ENCODE results near the gene ALK.
"Not testable (repeated sequence)": the region's sequence is repeated elsewhere in the genome, so short reads cannot be mapped to it uniquely, and the experiment has no call there.

The ALK gene

GRCh38 chr2:29273685-29274611 lies 647.4 kb downstream of the ALK start:
- H3K36me3 Mint-ChIP-seq: no peaks in the 10 kb centered on the region
- H3K4me3 Mint-ChIP-seq: no peak overlapping the region
- no peaks in the 10 kb centered on the region for H3K4me1 Mint-ChIP-seq (ENCODE audit: low read depth)
- no peaks in the 10 kb centered on the region for H3K9me3 Mint-ChIP-seq (ENCODE audit: low read depth)
- H3K27ac Mint-ChIP-seq: no peak overlapping the region
- peaks cover 12% of the 10 kb centered on the region for H3K27me3 Mint-ChIP-seq

- H3K4me3 Mint-ChIP-seq: no peak overlapping the region
- no peak overlapping the region for H3K27ac Mint-ChIP-seq
- no peaks in the 10 kb centered on the region for H3K36me3 Mint-ChIP-seq
- H3K27me3 Mint-ChIP-seq: peaks cover 11% of the 10 kb centered on the region
- no peaks in the 10 kb centered on the region for H3K9me3 Mint-ChIP-seq (ENCODE audit: low read depth)
- no peaks in the 10 kb centered on the region for H3K4me1 Mint-ChIP-seq (ENCODE audit: low read depth)
These were observed 648.2 kb downstream of the ALK start for GRCh38 chr2:29273004-29273684.

- no peak overlapping the region for H3K4me3 Mint-ChIP-seq
- no peaks in the 10 kb centered on the region for H3K36me3 Mint-ChIP-seq
- H3K27me3 Mint-ChIP-seq: peaks cover 6% of the 10 kb centered on the region
- H3K9me3 Mint-ChIP-seq (ENCODE audit: low read depth): no peaks in the 10 kb centered on the region
- no peak overlapping the region for H3K27ac Mint-ChIP-seq
- no peaks in the 10 kb centered on the region for H3K4me1 Mint-ChIP-seq (ENCODE audit: low read depth)
These were observed 649.1 kb downstream of the ALK start for GRCh38 chr2:29272311-29272710.

- H3K9me3 Mint-ChIP-seq (ENCODE audit: low read depth): no peaks in the 10 kb centered on the region
These were observed 650.7 kb downstream of the ALK start for GRCh38 chr2:29270701-29271121.

GRCh38 chr2:29269765-29270109 lies 651.6 kb downstream of the ALK start:
- no peaks in the 10 kb centered on the region for H3K9me3 Mint-ChIP-seq (ENCODE audit: low read depth)
- no peaks in the 10 kb centered on the region for H3K27me3 Mint-ChIP-seq
- no peaks in the 10 kb centered on the region for H3K4me1 Mint-ChIP-seq (ENCODE audit: low read depth)
- no peak overlapping the region for H3K4me3 Mint-ChIP-seq
- H3K27ac Mint-ChIP-seq: no peak overlapping the region
- H3K36me3 Mint-ChIP-seq: no peaks in the 10 kb centered on the region

More at GRCh38 chr2:29270701-29271121, 650.7 kb downstream of the ALK start:
- no peak overlapping the region for H3K4me3 Mint-ChIP-seq
- H3K27me3 Mint-ChIP-seq: no peaks in the 10 kb centered on the region
- no peak overlapping the region for H3K27ac Mint-ChIP-seq
- H3K4me1 Mint-ChIP-seq (ENCODE audit: low read depth): no peaks in the 10 kb centered on the region
- no peaks in the 10 kb centered on the region for H3K36me3 Mint-ChIP-seq

GRCh38 chr2:29269095-29269764 lies 652.2 kb downstream of the ALK start:
- Mint-ChIP-seq H3K27me3 (no peaks in the 10 kb centered on the region), H3K9me3 (ENCODE audit: low read depth) (no peaks in the 10 kb centered on the region), H3K4me1 (ENCODE audit: low read depth) (no peaks in the 10 kb centered on the region), H3K36me3 (no peaks in the 10 kb centered on the region), H3K27ac (no peak overlapping the region), H3K4me3 (no peak overlapping the region)

GRCh38 chr2:29267720-29268119 lies 653.7 kb downstream of the ALK start:
- Mint-ChIP-seq H3K4me1 (ENCODE audit: low read depth) (no peaks in the 10 kb centered on the region), H3K9me3 (ENCODE audit: low read depth) (no peaks in the 10 kb centered on the region), H3K36me3 (no peaks in the 10 kb centered on the region), H3K4me3 (no peak overlapping the region), H3K27ac (no peak overlapping the region), H3K27me3 (peaks cover 3% of the 10 kb centered on the region)

GRCh38 chr2:29263886-29264285 lies 657.5 kb downstream of the ALK start:
- Mint-ChIP-seq H3K27me3 (peaks cover 10% of the 10 kb centered on the region), H3K4me3 (no peak overlapping the region), H3K9me3 (ENCODE audit: low read depth) (no peaks in the 10 kb centered on the region), H3K4me1 (ENCODE audit: low read depth) (no peaks in the 10 kb centered on the region), H3K36me3 (no peaks in the 10 kb centered on the region), H3K27ac (no peak overlapping the region)

GRCh38 chr2:29262681-29263260 lies 658.6 kb downstream of the ALK start:
- no peaks in the 10 kb centered on the region for H3K9me3 Mint-ChIP-seq (ENCODE audit: low read depth)
- H3K4me3 Mint-ChIP-seq: no peak overlapping the region
- H3K4me1 Mint-ChIP-seq (ENCODE audit: low read depth): no peaks in the 10 kb centered on the region
- no peak overlapping the region for H3K27ac Mint-ChIP-seq
- H3K27me3 Mint-ChIP-seq: peaks cover 10% of the 10 kb centered on the region
- H3K36me3 Mint-ChIP-seq: no peaks in the 10 kb centered on the region

GRCh38 chr2:29261003-29261402 lies 660.4 kb downstream of the ALK start:
- no peaks in the 10 kb centered on the region for H3K36me3 Mint-ChIP-seq
- no peaks in the 10 kb centered on the region for H3K4me1 Mint-ChIP-seq (ENCODE audit: low read depth)
- peaks cover 10% of the 10 kb centered on the region for H3K27me3 Mint-ChIP-seq
- no peak overlapping the region for H3K27ac Mint-ChIP-seq
- H3K4me3 Mint-ChIP-seq: no peak overlapping the region
- H3K9me3 Mint-ChIP-seq (ENCODE audit: low read depth): no peaks in the 10 kb centered on the region

- H3K36me3 Mint-ChIP-seq: no peaks in the 10 kb centered on the region
- peaks cover 10% of the 10 kb centered on the region for H3K27me3 Mint-ChIP-seq
- H3K4me1 Mint-ChIP-seq (ENCODE audit: low read depth): no peaks in the 10 kb centered on the region
- H3K27ac Mint-ChIP-seq: no peak overlapping the region
- H3K9me3 Mint-ChIP-seq (ENCODE audit: low read depth): no peaks in the 10 kb centered on the region
- H3K4me3 Mint-ChIP-seq: no peak overlapping the region
These were observed 661.1 kb downstream of the ALK start for GRCh38 chr2:29260142-29260772.

GRCh38 chr2:29259221-29259620 lies 662.2 kb downstream of the ALK start:
- H3K4me1 Mint-ChIP-seq (ENCODE audit: low read depth): no peaks in the 10 kb centered on the region
- H3K4me3 Mint-ChIP-seq: no peak overlapping the region
- no peak overlapping the region for H3K27ac Mint-ChIP-seq
- no peaks in the 10 kb centered on the region for H3K9me3 Mint-ChIP-seq (ENCODE audit: low read depth)
- H3K27me3 Mint-ChIP-seq: peaks cover 10% of the 10 kb centered on the region
- H3K36me3 Mint-ChIP-seq: no peaks in the 10 kb centered on the region

GRCh38 chr2:29255004-29255403 lies 666.4 kb downstream of the ALK start:
- no peak overlapping the region for H3K27ac Mint-ChIP-seq

GRCh38 chr2:29253495-29254275 lies 667.7 kb downstream of the ALK start:
- not testable (repeated sequence) for H3K9me3 Mint-ChIP-seq (ENCODE audit: low read depth); H3K4me1 Mint-ChIP-seq (ENCODE audit: low read depth); H3K27me3 Mint-ChIP-seq; H3K27ac Mint-ChIP-seq; H3K36me3 Mint-ChIP-seq; H3K4me3 Mint-ChIP-seq

More at GRCh38 chr2:29255004-29255403, 666.4 kb downstream of the ALK start:
- Mint-ChIP-seq H3K36me3 (no peaks in the 10 kb centered on the region), H3K27me3 (peaks cover 6% of the 10 kb centered on the region), H3K9me3 (ENCODE audit: low read depth) (no peaks in the 10 kb centered on the region), H3K4me1 (ENCODE audit: low read depth) (no peaks in the 10 kb centered on the region), H3K4me3 (no peak overlapping the region)
